HepG2 (cell line): ENCODE data around the gene LRP2. TPM values are rescaled to one million over a fixed set of nuclear protein-coding genes. Genes with fewer than 3 reads are reported as not detected.

Source experiments
- ATAC-seq: fragments of 200-7000 bp; cut with Tn5 transposase; 3 replicates; pipeline ENCODE4 v1.9.1; 2020; ENCODE audit warnings: mild to moderate bottlenecking, moderate library complexity
- BruUV-seq: library from RNA; stranded (reverse); fragments of 400-500 nt; replicated peaks from 2 replicates; lab custom pipeline; 2021; lab: Mats Ljungman, UMichigan
- CTCF ChIA-PET: fragments of 300-600 bp; formaldehyde crosslinking; extraction: SDS; loops from one replicate; lab custom pipeline; 2021; ENCODE audit warnings: low total read pairs, inconsistent platforms, low intra/inter-chr PET ratio; lab: Yijun Ruan, JAX
- POLR2A ChIA-PET: fragments of 350-600 bp; sonication (Branson Sonifier 250); formaldehyde crosslinking; loops from one replicate; lab custom pipeline; 2020; ENCODE audit warnings: antibody characterized with exemption, inconsistent platforms; lab: Yijun Ruan, JAX
- DNase-seq: peaks from one replicate; pipeline ENCODE4 v3.0.0-alpha.2; 2015; ENCODE audit warnings: low spot score
- FAIRE-seq: peaks from 3 replicates; lab custom pipeline; 2011; peaks lifted over from hg19 to GRCh38; lab: Jason Lieb, UNC
- H2AFZ ChIP-seq: one replicate; pipeline ENCODE4 v1.6.1; 2011; ENCODE audit warnings: low read length, inconsistent platforms
- H3K27ac ChIP-seq: fragments of 300-600 bp; 3 replicates; pipeline ENCODE4 v1.8.0; 2011; ENCODE audit warnings: mixed run types, mild to moderate bottlenecking, mixed read lengths, low read length, inconsistent platforms; ENCODE audit not compliant: insufficient read depth; ENCODE audit errors: extremely low read length
- H3K27me3 ChIP-seq, 2 experiments: fragments of 200-600 bp in 1 of 2; 2 replicates in 1 of 2; 3 replicates in 1 of 2; pipeline versions ENCODE4 v1.6.0 to v1.8.0; 2011; ENCODE audit warnings: low read length in 2 of 2, mild to moderate bottlenecking in 2 of 2, moderate library complexity in 2 of 2, inconsistent platforms in 1 of 2; ENCODE audit not compliant: insufficient read depth in 2 of 2, control insufficient read depth in 1 of 2
- H3K36me3 ChIP-seq, 2 experiments: fragments of 200-600 bp in 1 of 2; replicated peaks in 1 of 2; 2 replicates in 1 of 2; 3 replicates in 1 of 2; pipeline versions ENCODE4 v1.5.1 to v1.8.0; 2011; ENCODE audit warnings: low read length in 2 of 2, inconsistent platforms in 1 of 2; ENCODE audit not compliant: insufficient read depth in 2 of 2, control insufficient read depth in 1 of 2
- H3K4me1 ChIP-seq: 2 replicates; pipeline ENCODE4 v1.5.1; 2012; ENCODE audit warnings: low read length, inconsistent platforms; ENCODE audit not compliant: insufficient read depth
- H3K4me2 ChIP-seq: 2 replicates; pipeline ENCODE4 v1.6.0; 2011; ENCODE audit warnings: low read depth, low read length, inconsistent platforms
- H3K4me3 ChIP-seq, 3 experiments: fragments of 200-600 bp in 1 of 3; sonication (generic), shearing (Covaris generic) in 1 of 3; replicated peaks in 1 of 3; 2 replicates each; pipeline ENCODE4 v1.5.1; 2011 to 2016; ENCODE audit warnings: low read length in 3 of 3, inconsistent platforms in 2 of 3, low read depth in 2 of 3, mild to moderate bottlenecking in 2 of 3, control low read depth in 1 of 3, mixed read lengths in 1 of 3; ENCODE audit not compliant: insufficient read depth in 1 of 3
- H3K79me2 ChIP-seq: one replicate; pipeline ENCODE4 v1.6.1; 2011; ENCODE audit warnings: low read length, inconsistent platforms; ENCODE audit not compliant: insufficient read depth
- H3K9ac ChIP-seq: 2 replicates; pipeline ENCODE4 v1.6.0; 2011; ENCODE audit warnings: mild to moderate bottlenecking, low read depth, low read length, inconsistent platforms; ENCODE audit not compliant: insufficient read depth
- H3K9me3 ChIP-seq: 2 replicates; pipeline ENCODE4 v1.5.1; 2012; ENCODE audit warnings: mild to moderate bottlenecking, low read length
- H4K20me1 ChIP-seq: 2 replicates; pipeline ENCODE4 v1.6.0; 2011; ENCODE audit warnings: inconsistent platforms, mild to moderate bottlenecking, low read length, moderate library complexity; ENCODE audit not compliant: insufficient read depth
- ATF3 ChIP-seq: sonication (generic); formaldehyde crosslinking; IDR thresholded peaks from 2 replicates; pipeline ENCODE4 v1.4.0; 2020; ENCODE audit warnings: missing genetic modification reagents
- EP300 ChIP-seq, 3 experiments: sonication (generic) in 1 of 3; formaldehyde crosslinking in 1 of 3; IDR thresholded peaks; 2 replicates each; pipeline versions ENCODE4 v1.5.1 to v1.6.1; 2011 to 2020; ENCODE audit warnings: low read depth in 2 of 3, low read length in 2 of 3, borderline replicate concordance in 1 of 3, improper control_type of control experiment in 1 of 3, mild to moderate bottlenecking in 1 of 3, missing genetic modification reagents in 1 of 3, moderate library complexity in 1 of 3
- MAX ChIP-seq: IDR thresholded peaks from 2 replicates; pipeline ENCODE4 v1.6.1; 2012; ENCODE audit warnings: inconsistent platforms
- MZF1 ChIP-seq: sonication (generic); formaldehyde crosslinking; IDR thresholded peaks from 2 replicates; pipeline ENCODE4 v1.8.1; 2023; ENCODE audit warnings: mild to moderate bottlenecking, missing genetic modification reagents, borderline replicate concordance
- NONO ChIP-seq, 2 experiments: fragments of 450-650 bp in 1 of 2; sonication (generic) in 1 of 2; formaldehyde crosslinking in 1 of 2; IDR thresholded peaks in 1 of 2; conservative IDR thresholded peaks in 1 of 2; 2 replicates each; pipeline versions ENCODE4 v1.6.1 to v1.8.0; 2017 to 2022; ENCODE audit warnings: mild to moderate bottlenecking in 1 of 2, missing genetic modification reagents in 1 of 2, moderate library complexity in 1 of 2
- SMYD3 ChIP-seq: sonication (generic); formaldehyde crosslinking; IDR thresholded peaks from 2 replicates; pipeline ENCODE4 v1.8.1; 2023; ENCODE audit warnings: mild to moderate bottlenecking, missing genetic modification reagents
- SOX13 ChIP-seq, 3 experiments: fragments of 450-650 bp in 1 of 3; sonication (generic) in 1 of 3; formaldehyde crosslinking in 1 of 3; IDR thresholded peaks in 2 of 3; conservative IDR thresholded peaks in 1 of 3; 2 replicates each; pipeline versions ENCODE4 v1.5.0 to v1.6.1; 2016 to 2020; ENCODE audit warnings: antibody characterized with exemption in 1 of 3, mild to moderate bottlenecking in 1 of 3, missing compliant biosample characterization in 1 of 3, missing genetic modification reagents in 1 of 3, moderate library complexity in 1 of 3
- ZNF772 ChIP-seq: sonication (generic); formaldehyde crosslinking; IDR thresholded peaks from 2 replicates; pipeline ENCODE4 v1.5.0; 2020; ENCODE audit warnings: mild to moderate bottlenecking, missing genetic modification reagents
- WGBS: methylation state at CpG from one replicate; pipeline ENCODE4 v1.1.6; 2017; ENCODE audit warnings: low lambda C conversion rate; 5-methylcytosine and 5-hydroxymethylcytosine counted together
- in situ Hi-C: cut with HindIII; loops from 2 replicates; pipeline ENCODE4 v1.10.0; 2017; ENCODE audit warnings: low pct_unique_long_range_greater_than_20kb; ENCODE audit not compliant: extremely low pct_ligation_motif_present
- intact Hi-C: fragments of 100-400 bp; cut with micrococcal nuclease; formaldehyde crosslinking; loops from one replicate; pipeline ENCODE4 v1.10.0; 2022; ENCODE audit not compliant: unreplicated experiment
- polyA plus RNA-seq, 8 experiments: library from polyadenylated mRNA; depleted of rRNA in 3 of 8; stranded (reverse) in 7 of 8; unstranded in 1 of 8; fragments of >200 nt; fragmentation: Illumina TruSeq in 4 of 8; extraction: Trizol in 4 of 8; gene quantifications; 2 replicates each; pipeline versions ENCODE4 v1.2.1 to v1.2.3, GENCODE V29; 2011 to 2016; ENCODE audit warnings: low read depth in 4 of 8, missing spikeins in 1 of 8, mixed read lengths in 1 of 8; ENCODE audit not compliant: insufficient read depth in 1 of 8
- total RNA-seq, 5 experiments: library from RNA; depleted of rRNA; stranded (reverse); fragments of >200 nt; fragmentation: Illumina TruSeq; extraction: Trizol; gene quantifications; 2 replicates each; pipeline ENCODE4 v1.2.3, GENCODE V29; 2016; ENCODE audit warnings: low read depth in 1 of 5
- TF ChIP-seq, protein P1 (sequence below): IDR thresholded peaks from 2 replicates; pipeline ENCODE4 v1.6.1; 2012; ENCODE audit warnings: low read depth, low read length, improper control_type of control experiment

The LRP2 gene
- total and polyA plus RNA-seq, 2 of the 13 experiments (the other 11 are each of a cell fraction or from before 2014, with no cell fraction given) = 0.03 to 0.15 TPM

- no peak overlapping the region for H2AFZ ChIP-seq
- ChIA-PET POLR2A (no interaction called here), CTCF (no interaction called here)
- BruUV-seq = no TSS peak
- FAIRE-seq = no peak
- no peak overlapping the region for H3K4me3 ChIP-seq
- no peak overlapping the region for H3K4me2 ChIP-seq
- H3K36me3 ChIP-seq = no peaks in the 10 kb centered on the region
- no peak for DNase-seq
- no peak for ATAC-seq
- intact Hi-C loops = no loop called here
- H3K27me3 ChIP-seq = peaks cover 0 to 14% of the 10 kb centered on the region in 2 experiments; a peak in 2 of 5 replicates
- H3K9me3 ChIP-seq = no peaks in the 10 kb centered on the region
- no peak overlapping the region for H3K9ac ChIP-seq
- no peaks in the 10 kb centered on the region for H3K79me2 ChIP-seq
- in situ Hi-C loops = no loop called here
- no peak overlapping the region for H3K27ac ChIP-seq
- no peak for TF ChIP-seq MAX
- TF ChIP-seq ATF3 = no peak
- peaks cover 11% of the 10 kb centered on the region; the same call in 1 of the 2 replicates for H3K4me1 ChIP-seq
- WGBS = 28% methylated on average over 2 of the region's 2 CpGs
- no peaks in the 10 kb centered on the region for H4K20me1 ChIP-seq
These were observed 12.8 kb downstream of the LRP2 start for GRCh38 chr2:169349535-169349934.

GRCh38 chr2:169348321-169349024 is 13.9 kb downstream of the LRP2 start:
- ATAC-seq = no peak
- POLR2A ChIA-PET = no interaction called here
- no TSS peak for BruUV-seq

More at GRCh38 chr2:169348321-169349024, 13.9 kb downstream of the LRP2 start:
- DNase-seq (peak; percentile 21), FAIRE-seq (no peak)
- H3K9me3 ChIP-seq = no peaks in the 10 kb centered on the region
- peaks cover 0 to 11% of the 10 kb centered on the region in 2 experiments; a peak in 2 of 5 replicates for H3K27me3 ChIP-seq
- no peaks in the 10 kb centered on the region for H3K79me2 ChIP-seq
- H3K9ac ChIP-seq = no peak overlapping the region
- no peak overlapping the region for H3K4me3 ChIP-seq
- no peaks in the 10 kb centered on the region for H4K20me1 ChIP-seq
- H3K4me2 ChIP-seq = no peak overlapping the region
- 5% methylated on average over 6 of the region's 6 CpGs for WGBS
- CTCF ChIA-PET = no interaction called here
- H3K27ac ChIP-seq = no peak overlapping the region
- in situ Hi-C loops = no loop called here
- TF ChIP-seq MZF1 (CRISPR knock-in tag) = no peak
- TF ChIP-seq, protein P1, sequence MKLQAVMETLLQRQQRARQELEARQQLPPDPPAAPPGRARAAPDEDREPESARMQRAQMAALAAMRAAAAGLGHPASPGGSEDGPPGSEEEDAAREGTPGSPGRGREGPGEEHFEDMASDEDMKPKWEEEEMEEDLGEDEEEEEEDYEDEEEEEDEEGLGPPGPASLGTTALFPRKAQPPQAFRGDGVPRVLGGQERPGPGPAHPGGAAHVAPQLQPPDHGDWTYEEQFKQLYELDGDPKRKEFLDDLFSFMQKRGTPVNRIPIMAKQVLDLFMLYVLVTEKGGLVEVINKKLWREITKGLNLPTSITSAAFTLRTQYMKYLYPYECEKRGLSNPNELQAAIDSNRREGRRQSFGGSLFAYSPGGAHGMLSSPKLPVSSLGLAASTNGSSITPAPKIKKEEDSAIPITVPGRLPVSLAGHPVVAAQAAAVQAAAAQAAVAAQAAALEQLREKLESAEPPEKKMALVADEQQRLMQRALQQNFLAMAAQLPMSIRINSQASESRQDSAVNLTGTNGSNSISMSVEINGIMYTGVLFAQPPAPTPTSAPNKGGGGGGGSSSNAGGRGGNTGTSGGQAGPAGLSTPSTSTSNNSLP = no peak
- TF ChIP-seq EP300 (IDR thresholded peaks at IDR 0.05; ENCODE audit: low read depth in 2 of 2, low read length in 2 of 2) = no peak
- TF ChIP-seq EP300 (CRISPR knock-in tag; IDR thresholded peaks at IDR 0.05; ENCODE audit: borderline replicate concordance) = no peak
- no peak for TF ChIP-seq SOX13 (IDR thresholded peaks at IDR 0.05)
- TF ChIP-seq SOX13 (CRISPR knock-in tag; conservative IDR thresholded peaks at IDR 0.05 in 1 of 2, IDR thresholded peaks at IDR 0.05 in 1 of 2) = peak in 1 of 2 experiments; percentile 43; a peak in 2 of 4 replicates
- TF ChIP-seq NONO (IDR thresholded peaks at IDR 0.05) = no peak
- no peak for TF ChIP-seq NONO (CRISPR knock-in tag; conservative IDR thresholded peaks at IDR 0.05)
- no peak for TF ChIP-seq SMYD3 (CRISPR knock-in tag)
- TF ChIP-seq ZNF772 = no peak
- H3K4me1 ChIP-seq = peaks cover 11% of the 10 kb centered on the region; the same call in 1 of the 2 replicates
- H3K36me3 ChIP-seq = no peaks in the 10 kb centered on the region
- H2AFZ ChIP-seq = no peak overlapping the region
- intact Hi-C loops = no loop called here
